Ectodermal cell (in vitro differentiated cells): ENCODE results near the gene HSPA14.
"Not testable (repeated sequence)": the region's sequence is repeated elsewhere in the genome, so short reads cannot be mapped to it uniquely, and the experiment has no call there.

Experiments used
- H3K27ac ChIP-seq: 2 replicates; pipeline ENCODE4 v1.7.0; 2013; ENCODE audit warnings: mild to moderate bottlenecking, low read depth, low read length; ENCODE audit not compliant: insufficient read depth, poor library complexity, severe bottlenecking
- H3K27me3 ChIP-seq: 2 replicates; pipeline ENCODE4 v1.7.0; 2013; ENCODE audit warnings: mild to moderate bottlenecking, low read length; ENCODE audit not compliant: insufficient read depth, control insufficient read depth, poor library complexity, severe bottlenecking
- H3K36me3 ChIP-seq: one replicate; pipeline ENCODE4 v1.7.0; 2013; ENCODE audit warnings: low read length; ENCODE audit not compliant: control insufficient read depth, insufficient read depth
- H3K4me1 ChIP-seq: one replicate; pipeline ENCODE4 v1.7.0; 2013; ENCODE audit warnings: low read length; ENCODE audit not compliant: control insufficient read depth, insufficient read depth
- H3K4me3 ChIP-seq: 2 replicates; pipeline ENCODE4 v1.7.0; 2013; ENCODE audit warnings: low read depth, low read length, control low read depth; ENCODE audit not compliant: insufficient read depth
- H3K9me3 ChIP-seq: 2 replicates; pipeline ENCODE4 v1.7.0; 2013; ENCODE audit warnings: mild to moderate bottlenecking, low read length, moderate library complexity; ENCODE audit not compliant: control insufficient read depth
- WGBS, 2 experiments: methylation state at CpG; one replicate each; pipeline ENCODE4 v1.1.7; 2013; ENCODE audit warnings: missing lambda C conversion rate in 2 of 2; 5-methylcytosine and 5-hydroxymethylcytosine counted together

The HSPA14 gene

DNA sequence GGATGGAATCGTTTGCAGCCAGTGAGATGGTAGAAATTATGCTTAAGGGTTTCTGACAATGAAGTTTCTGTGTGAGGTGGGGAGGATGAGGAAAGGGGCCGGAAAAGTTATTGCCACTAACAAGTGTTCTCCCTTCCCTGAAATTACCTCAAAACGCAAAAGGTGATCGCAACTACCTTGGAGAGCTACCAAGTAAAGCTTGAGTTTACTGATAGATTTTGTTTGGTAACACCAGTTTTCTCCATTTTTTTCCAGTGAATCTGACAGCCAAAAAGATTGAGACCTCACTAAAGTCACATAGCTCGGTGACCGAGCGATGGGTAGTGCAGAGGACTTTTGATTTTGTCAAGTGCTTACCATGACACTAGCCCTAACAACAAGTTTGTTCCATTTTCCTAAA lies 42.1 kb downstream of the HSPA14 start:
- Histone ChIP-seq H3K4me3 (peak overlapping the region; percentile 94), H3K4me1 (no peaks in the 10 kb centered on the region), H3K36me3 (no peaks in the 10 kb centered on the region), H3K27me3 (no peaks in the 10 kb centered on the region), H3K9me3 (no peaks in the 10 kb centered on the region), H3K27ac (no peak overlapping the region)
- WGBS, 2 experiments: 39 to 48% methylated on average over 6 to 7 of the region's 7 CpGs

DNA sequence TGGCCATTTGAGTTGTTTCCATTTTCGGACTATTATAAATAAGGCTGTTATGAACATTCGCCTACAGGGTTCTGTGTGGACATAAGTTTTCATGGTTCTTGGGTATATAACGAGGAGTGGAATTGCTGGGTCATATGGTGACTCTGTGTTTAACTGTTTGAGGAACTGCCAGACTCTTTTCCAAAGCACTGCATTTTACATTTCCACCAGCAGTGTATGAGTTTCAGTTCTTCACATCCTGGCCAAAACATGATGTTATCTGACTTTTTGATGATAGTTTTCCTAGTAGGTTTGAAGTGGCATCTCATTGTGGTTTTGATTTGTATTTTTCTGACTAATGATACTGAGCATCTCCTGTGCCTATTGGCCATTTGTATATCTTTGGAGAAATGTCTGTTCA lies 46.0 kb downstream of the HSPA14 start:
- Histone ChIP-seq H3K27ac (no peak overlapping the region), H3K27me3 (no peaks in the 10 kb centered on the region), H3K36me3 (no peaks in the 10 kb centered on the region), H3K4me1 (no peaks in the 10 kb centered on the region), H3K4me3 (no peak overlapping the region), H3K9me3 (no peaks in the 10 kb centered on the region)
- 84 to 100% methylated on average over 3 of the region's 3 CpGs for WGBS, 2 experiments

DNA sequence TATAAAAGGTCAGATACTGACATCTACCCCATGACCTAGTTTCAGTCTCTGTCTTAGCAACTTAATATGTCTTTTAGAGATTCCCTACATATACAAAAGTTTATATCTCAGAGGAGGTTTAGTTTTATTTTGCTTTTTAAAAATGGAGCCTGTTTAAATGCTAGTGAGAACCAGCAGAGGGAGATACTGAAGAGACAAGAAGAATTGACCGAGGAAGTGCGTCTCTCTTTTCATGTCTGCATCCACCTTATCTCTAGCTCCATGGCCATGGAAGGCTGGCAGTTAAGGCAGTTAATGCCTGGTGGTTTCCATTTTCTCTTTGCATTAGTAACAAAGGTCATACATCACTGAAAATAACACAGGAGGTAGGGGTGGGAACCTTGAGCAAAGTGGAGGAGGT lies 51.2 kb downstream of the HSPA14 start:
- Histone ChIP-seq H3K4me1 (no peaks in the 10 kb centered on the region), H3K9me3 (no peaks in the 10 kb centered on the region), H3K36me3 (no peaks in the 10 kb centered on the region), H3K4me3 (no peak overlapping the region), H3K27me3 (no peaks in the 10 kb centered on the region), H3K27ac (no peak overlapping the region)
- 90 to 94% methylated on average over 2 of the region's 2 CpGs for WGBS, 2 experiments

DNA sequence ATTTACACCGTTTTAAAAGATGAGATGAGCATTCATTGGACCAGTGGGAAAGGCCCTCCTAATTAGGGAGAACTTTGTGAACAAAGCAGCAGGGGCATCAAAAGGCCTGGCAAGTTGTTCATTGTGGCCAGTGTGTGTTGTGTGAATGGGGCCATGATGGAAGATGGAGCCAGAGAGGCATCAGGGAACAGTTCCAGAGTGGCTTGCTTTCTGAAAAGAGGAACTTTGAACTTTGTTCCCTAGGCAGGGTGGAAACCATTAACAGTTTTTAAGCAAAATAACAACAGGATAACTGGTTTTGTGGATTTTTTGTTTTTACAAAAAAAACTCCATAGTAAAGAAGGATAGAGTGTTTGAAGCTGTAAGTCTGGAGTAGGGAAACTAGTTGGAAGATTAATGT lies 53.0 kb downstream of the HSPA14 start:
- Histone ChIP-seq H3K4me1 (no peaks in the 10 kb centered on the region), H3K27me3 (no peaks in the 10 kb centered on the region), H3K36me3 (no peaks in the 10 kb centered on the region), H3K4me3 (no peak overlapping the region), H3K9me3 (no peaks in the 10 kb centered on the region), H3K27ac (no peak overlapping the region)
- WGBS, 2 experiments: 92 to 94% methylated on average over 1 of the region's 1 CpG

DNA sequence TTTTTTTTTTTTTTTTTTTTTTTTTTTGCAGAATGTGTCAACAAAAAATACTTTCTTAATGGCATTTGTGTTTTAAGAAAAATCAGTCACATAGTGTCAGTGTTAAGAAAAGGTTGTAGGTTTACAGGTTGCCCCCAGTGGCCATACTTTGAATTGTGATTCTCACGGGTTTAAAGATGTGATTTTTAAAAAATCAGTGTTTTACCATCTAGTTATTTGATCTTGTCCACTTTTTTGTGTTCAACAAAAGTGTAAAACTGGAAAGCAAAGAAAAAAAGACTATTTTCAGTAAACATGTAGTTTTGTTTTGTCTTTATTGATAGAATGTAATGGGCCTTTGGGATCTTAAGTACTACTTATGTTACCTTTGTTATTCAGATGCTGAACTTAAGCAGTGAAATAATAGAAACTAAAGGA lies 66.2 kb downstream of the HSPA14 start:
- H3K36me3 ChIP-seq: peaks cover 71% of the 10 kb centered on the region

DNA sequence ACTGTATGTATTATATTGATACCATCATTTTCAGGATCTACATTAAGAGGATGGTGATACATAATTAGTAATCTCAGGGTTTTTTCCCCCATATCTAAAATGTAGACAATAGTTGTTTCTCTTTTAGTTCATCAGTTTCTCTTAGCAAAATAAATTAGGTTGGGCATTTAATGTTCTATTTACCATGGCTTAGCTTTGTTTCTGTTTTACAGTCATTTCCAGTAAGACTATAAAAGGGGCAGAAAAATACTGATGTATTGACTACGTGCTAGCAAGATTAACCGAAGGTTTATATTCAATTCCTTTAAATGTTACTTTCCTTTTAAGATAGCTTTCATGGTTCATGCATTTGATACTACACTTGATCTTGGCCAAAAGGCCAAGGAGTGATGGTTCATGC lies 66.8 kb downstream of the HSPA14 start:
- no peaks in the 10 kb centered on the region for H3K9me3 ChIP-seq
- no peaks in the 10 kb centered on the region for H3K27me3 ChIP-seq
- WGBS, 2 experiments: 88 to 100% methylated on average over 2 of the region's 2 CpGs
- H3K36me3 ChIP-seq: peaks cover 72% of the 10 kb centered on the region
- H3K27ac ChIP-seq: no peak overlapping the region
- H3K4me1 ChIP-seq: no peaks in the 10 kb centered on the region
- no peak overlapping the region for H3K4me3 ChIP-seq

More for the DNA sequence above, 66.2 kb downstream of the HSPA14 start:
- Histone ChIP-seq H3K27ac (no peak overlapping the region), H3K4me1 (no peaks in the 10 kb centered on the region), H3K9me3 (no peaks in the 10 kb centered on the region), H3K27me3 (no peaks in the 10 kb centered on the region), H3K4me3 (no peak overlapping the region)
- WGBS, 2 experiments: 89 to 91% methylated on average over 1 of the region's 1 CpG

DNA sequence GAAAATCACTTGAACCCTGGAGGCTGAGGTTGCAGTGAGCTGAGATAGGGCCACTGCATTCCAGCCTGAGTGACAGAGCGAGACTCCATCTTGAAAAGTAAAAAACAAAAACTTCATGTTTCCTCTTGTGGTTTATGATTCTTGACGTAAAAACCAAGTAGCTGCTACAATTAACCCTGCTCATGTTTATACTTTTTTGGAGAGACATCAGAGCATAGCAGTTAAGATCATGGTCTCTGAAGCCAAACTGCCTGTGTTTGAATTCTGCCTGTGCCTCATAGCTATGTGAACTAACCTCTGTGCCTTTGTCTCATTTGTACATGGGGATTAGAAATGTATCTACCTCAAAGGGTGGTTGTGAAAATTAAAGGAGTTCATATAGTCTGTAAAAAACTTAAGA lies 67.8 kb downstream of the HSPA14 start:
- 94 to 98% methylated on average over 2 of the region's 2 CpGs for WGBS, 2 experiments
- Histone ChIP-seq H3K36me3 (peaks cover 82% of the 10 kb centered on the region), H3K4me1 (no peaks in the 10 kb centered on the region)

DNA sequence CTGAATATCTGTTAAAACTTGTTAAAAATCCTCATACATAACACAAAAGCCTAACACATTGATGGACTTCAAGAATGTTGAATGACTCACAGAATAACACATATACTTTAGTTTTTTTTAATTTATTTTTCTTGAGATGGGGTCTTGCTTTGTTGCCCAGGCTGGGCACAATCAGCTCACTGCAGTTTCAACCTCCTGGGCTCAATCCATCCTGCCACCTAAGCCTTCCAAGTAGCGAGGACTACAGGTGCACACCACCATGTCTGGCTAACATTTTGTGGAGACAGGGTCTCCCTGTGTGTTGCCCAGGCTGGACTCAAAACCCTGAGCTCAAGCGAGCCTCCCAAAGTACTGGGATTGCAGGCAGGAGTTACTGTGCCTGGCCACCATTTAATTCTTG lies 68.7 kb downstream of the HSPA14 start:
- Histone ChIP-seq H3K9me3 (no peaks in the 10 kb centered on the region), H3K36me3 (peaks cover 79% of the 10 kb centered on the region), H3K4me3 (no peak overlapping the region), H3K27ac (no peak overlapping the region), H3K27me3 (no peaks in the 10 kb centered on the region), H3K4me1 (no peaks in the 10 kb centered on the region)
- WGBS, 2 experiments: 92 to 93% methylated on average over 2 of the region's 2 CpGs

More for the DNA sequence above, 67.8 kb downstream of the HSPA14 start:
- Histone ChIP-seq H3K9me3 (no peaks in the 10 kb centered on the region), H3K4me3 (no peak overlapping the region), H3K27ac (no peak overlapping the region), H3K27me3 (no peaks in the 10 kb centered on the region)

DNA sequence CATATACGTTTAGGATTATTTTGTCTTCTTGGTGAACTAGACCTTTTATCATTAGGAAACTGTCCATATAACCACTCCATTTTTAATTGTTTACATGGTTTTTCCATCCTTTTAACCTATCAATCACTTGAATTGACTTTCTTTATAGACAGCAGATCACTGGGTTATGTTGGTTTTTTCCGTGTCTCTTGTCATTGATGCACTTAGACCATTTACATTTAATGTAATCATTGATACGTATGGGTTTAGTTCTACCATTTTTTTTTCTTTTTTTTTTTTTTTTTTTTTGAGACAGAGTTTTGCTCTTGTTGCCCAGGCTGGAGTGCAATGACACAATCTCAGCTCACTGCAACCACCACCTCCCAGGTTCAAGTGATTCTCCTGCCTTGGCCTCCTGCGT lies 69.5 kb downstream of the HSPA14 start:
- not testable (repeated sequence) for H3K27ac ChIP-seq, H3K27me3 ChIP-seq, H3K9me3 ChIP-seq, H3K4me3 ChIP-seq, H3K4me1 ChIP-seq
- peaks cover 71% of the 10 kb centered on the region for H3K36me3 ChIP-seq
- WGBS, 2 experiments: 94 to 100% methylated on average over 2 to 4 of the region's 4 CpGs

DNA sequence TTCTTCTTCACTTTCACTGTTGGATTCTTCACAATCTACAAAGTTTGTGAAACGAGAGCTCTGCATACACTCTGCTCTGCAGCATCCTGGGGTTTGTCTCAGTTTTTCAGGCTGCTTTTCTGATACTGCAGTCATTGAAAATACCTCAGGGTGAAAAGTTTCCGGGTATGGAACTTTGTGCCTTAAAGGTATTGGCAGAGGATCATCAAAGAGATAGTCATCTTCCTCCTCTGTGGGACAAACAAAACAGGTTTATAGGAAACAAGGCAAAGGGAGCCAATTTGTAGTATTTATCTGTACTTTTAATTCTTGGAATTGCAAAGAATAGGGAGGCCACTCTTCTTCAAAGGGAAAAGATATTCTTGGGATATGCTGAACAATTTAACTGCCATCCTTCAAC lies 71.0 kb downstream of the HSPA14 start:
- no peak overlapping the region for H3K27ac ChIP-seq
- H3K9me3 ChIP-seq: no peaks in the 10 kb centered on the region
- WGBS, 2 experiments: 92 to 98% methylated on average over 2 of the region's 2 CpGs
- H3K36me3 ChIP-seq: peaks cover 69% of the 10 kb centered on the region
- H3K27me3 ChIP-seq: no peaks in the 10 kb centered on the region
- H3K4me1 ChIP-seq: no peaks in the 10 kb centered on the region
- H3K4me3 ChIP-seq: no peak overlapping the region

DNA sequence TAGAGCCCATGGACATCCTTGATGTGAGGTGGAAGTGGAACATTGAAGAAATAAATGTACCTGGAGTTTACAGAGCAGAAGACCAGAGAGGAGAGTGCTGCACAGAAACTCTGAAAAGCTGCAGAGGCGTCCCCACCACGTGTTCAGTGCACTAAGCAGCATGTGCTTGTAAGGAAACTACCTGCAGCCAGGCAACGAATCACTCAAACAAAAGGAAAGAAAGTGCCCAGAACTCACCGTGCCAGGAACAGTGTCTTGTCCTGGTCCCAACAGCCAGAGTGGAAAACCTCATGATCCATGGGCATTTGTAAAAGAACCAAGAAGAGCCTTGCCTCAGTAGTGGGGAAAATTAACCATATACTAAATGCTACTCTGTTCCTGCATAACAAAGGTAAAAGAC lies 72.8 kb downstream of the HSPA14 start:
- 95% methylated on average over 4 of the region's 4 CpGs for WGBS, 2 experiments
- H3K27ac ChIP-seq: no peak overlapping the region
- no peaks in the 10 kb centered on the region for H3K4me1 ChIP-seq
- H3K4me3 ChIP-seq: no peak overlapping the region
- H3K9me3 ChIP-seq: no peaks in the 10 kb centered on the region
- no peaks in the 10 kb centered on the region for H3K27me3 ChIP-seq
- H3K36me3 ChIP-seq: peaks cover 59% of the 10 kb centered on the region
